Activated CD4-positive, CD25-positive, alpha-beta regulatory T cell treated with anti-CD3 and anti-CD28 coated beads, Interleukin-2, amount 50 U/mL, for 72 hours (primary cell): Measurements from ENCODE around the gene EVL.

Source experiments
- DNase-seq: peaks from one replicate; pipeline ENCODE4 v3.0.0; 2021

Gene EVL

GRCh38 chr14:100111931-100112704 is 46.9 kb downstream of the EVL start:
- DNase-seq, result no peak

GRCh38 chr14:100114109-100114765 is 49.0 kb downstream of the EVL start:
- no peak for DNase-seq

GRCh38 chr14:100115236-100115635 is 50.0 kb downstream of the EVL start:
- no peak for DNase-seq

DNA sequence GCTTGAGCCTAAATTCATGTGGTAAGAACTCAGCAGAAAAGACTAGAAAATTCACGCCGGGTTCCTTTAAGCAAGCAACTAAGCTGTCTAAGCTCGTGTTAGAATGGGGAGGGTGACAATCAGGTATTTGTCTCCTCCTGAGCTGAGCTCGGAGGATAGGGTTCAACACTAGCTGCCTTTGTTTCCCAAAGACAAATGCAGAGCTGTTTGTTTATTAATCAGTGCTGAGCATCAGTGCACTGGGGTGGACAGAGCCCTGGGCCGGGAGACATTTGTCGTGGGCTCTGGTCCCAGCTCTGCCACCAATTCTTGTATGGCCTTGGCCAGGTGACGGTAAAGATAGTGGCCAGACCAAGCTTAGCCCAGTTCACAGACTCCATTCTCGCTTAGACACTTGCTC is 50.5 kb downstream of the EVL start:
- no peak for DNase-seq

- DNase-seq, result no peak
These were observed 50.9 kb downstream of the EVL start for GRCh38 chr14:100116134-100116533.

- DNase-seq, result no peak
These were observed 51.8 kb downstream of the EVL start for GRCh38 chr14:100117026-100117425.

DNA sequence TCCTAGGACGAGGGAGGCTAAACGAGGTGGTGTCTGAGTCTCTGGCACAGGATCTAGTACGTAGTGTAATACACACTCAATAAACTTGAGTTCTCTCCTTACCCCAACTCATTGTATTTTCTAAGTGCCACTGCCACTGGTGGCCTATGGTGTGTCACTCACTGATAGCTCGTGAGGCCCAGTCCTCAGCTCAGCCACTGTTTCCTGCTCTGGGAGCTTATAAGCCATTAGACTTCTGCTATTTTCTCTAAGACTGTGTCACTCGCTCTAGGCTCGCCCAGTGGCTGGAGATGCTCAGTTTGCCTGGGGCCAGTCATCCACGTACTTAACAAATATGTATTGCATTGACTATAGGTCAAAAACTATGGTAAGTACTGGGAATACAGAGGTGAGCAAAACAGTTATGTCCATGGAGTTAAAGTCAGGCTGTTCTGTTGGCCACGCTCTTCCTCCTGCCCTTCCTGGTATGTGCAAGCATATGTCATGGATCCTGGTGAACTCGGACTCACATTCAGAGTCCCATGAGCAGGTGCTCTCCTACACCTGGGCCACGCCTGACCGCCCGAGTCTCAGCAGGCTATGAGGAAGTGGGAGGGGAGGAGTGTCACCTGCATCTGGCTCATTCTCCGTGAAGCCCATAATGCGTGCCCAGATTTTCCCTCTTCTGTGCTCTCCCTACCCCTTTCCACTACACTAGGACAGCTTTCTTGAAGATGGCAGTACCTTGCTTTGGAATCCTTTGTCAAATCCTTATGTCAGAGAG is 52.6 kb downstream of the EVL start:
- DNase-seq, result no peak

GRCh38 chr14:100118396-100119011 is 53.3 kb downstream of the EVL start:
- DNase-seq, result no peak

DNA sequence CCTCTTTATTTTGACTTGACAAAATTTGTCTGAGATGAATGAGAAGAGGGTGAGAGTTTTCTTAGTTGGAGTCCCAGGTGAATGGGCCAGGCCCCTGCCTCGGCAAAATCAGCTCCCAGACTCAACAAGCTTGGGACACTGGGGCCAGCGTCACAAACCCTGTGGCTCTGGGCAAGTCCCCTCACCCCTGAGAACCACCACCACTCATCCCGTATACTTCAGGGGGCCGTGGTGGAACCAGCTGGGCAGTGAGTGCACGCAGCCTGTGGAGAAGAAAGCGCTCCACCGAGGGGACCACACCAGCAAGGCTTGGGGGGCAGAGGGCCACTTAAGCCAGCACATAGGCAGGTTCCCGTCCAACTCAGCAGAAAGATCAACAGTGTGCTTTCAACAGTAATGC is 54.0 kb downstream of the EVL start:
- DNase-seq, result no peak

DNA sequence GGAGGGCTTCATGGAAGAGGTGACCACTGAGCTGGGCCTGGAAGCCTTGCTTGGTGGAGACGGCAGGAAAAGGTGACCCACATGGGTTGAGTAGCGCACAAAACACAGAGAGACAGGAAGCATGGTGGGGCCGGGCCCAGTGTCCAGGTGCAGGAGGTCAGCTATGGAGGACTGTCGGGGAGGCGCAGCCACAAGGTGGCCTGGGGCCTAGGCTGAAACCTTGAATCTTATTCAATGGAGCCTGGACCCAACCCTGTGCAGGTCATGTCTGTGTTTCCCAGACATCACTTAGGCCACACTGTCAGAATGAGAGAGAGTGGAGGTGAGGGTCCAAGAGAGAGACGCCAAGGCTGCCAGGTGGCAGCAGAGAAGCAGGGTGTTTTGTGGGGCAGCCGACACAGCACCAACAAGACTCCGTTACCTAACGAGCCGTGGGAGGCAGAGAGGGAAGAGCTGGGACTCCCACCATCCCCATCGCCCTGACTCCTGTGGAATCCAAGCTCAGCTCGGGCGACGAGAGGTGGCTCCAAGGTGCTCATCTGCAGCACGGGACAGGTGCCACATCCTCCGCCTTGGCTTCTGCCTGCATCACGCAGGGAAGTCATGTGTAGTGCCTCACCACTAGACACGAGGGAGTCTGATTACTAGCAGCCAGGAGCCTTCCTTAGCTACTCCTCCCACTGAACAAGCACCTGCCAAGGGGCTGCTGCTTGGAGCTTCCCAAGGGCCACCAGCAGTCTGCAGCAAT is 55.5 kb downstream of the EVL start:
- DNase-seq, result no peak

- DNase-seq, result no peak
These were observed 56.6 kb downstream of the EVL start for GRCh38 chr14:100121643-100122480.

GRCh38 chr14:100122481-100123223 is 57.4 kb downstream of the EVL start:
- DNase-seq, result no peak

- no peak for DNase-seq
These were observed 58.4 kb downstream of the EVL start for GRCh38 chr14:100123618-100124017.

DNA sequence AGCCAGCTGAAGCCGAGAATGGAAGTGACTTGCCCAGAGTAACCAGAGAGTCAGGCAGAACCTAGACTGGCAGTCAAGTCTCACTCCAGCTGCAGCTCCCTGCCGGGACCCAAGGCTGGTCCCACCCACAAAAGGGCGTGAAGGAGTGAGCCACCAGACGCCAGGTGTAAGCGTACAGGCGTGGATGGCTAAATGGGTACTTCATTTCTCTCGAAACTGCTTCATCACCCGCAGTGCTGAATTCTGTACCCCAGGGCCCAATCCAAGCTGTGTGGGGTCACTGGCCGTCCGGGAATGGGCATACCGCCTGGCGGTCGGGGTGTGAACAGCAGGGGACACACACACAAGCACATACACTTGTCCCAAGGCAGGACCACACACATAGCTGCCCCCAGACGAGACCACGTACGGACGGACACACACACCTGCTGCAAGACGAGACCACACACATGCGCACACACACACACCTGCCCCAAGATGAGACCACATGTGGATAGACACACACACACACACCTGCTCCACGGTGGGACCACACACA is 59.4 kb downstream of the EVL start:
- DNase-seq, result no peak

- DNase-seq, result no peak
These were observed 61.2 kb downstream of the EVL start for GRCh38 chr14:100126401-100126800.

GRCh38 chr14:100127853-100128455 is 62.7 kb downstream of the EVL start:
- DNase-seq, result no peak

DNA sequence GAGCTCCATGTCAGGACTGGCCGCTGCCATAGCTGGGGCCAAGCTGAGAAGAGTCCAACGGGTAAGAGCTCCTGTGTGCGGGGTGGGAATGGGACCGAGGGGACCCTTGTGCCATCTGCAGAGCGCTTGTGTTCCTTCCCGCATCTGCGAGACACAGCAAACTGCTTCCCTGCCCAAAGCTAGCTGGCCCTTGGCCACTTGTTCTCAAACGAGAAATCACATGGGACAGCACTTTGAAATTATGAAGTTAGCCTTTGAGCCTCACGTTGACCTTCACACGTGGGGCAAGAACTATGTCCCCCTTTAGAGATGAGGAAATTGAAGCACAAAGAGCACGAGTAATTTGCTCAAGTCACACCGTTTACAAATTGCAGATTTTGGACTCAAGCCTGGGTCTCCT is 63.5 kb downstream of the EVL start:
- no peak for DNase-seq

GRCh38 chr14:100129161-100129589 is 64.0 kb downstream of the EVL start:
- no peak for DNase-seq

DNA sequence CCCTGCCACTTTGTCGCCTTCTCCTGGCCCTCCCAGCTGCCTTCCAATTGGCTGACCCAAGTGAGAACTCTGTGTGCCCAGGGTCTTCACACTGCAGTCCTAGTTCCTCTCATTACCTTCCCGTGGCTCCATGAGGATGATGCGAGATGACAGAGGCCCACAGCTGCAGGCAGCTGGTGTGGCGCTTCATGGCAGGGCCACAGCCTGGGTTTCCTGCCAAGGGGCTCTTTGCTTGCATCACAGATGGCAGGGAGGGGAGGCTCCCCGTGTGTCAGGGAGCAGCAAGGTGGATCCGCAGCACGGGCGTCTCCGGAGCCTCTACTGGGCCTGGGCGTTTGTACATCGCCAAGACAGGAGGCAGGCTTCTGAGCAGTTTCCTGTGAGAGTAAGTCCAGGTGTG is 65.3 kb downstream of the EVL start:
- no peak for DNase-seq

DNA sequence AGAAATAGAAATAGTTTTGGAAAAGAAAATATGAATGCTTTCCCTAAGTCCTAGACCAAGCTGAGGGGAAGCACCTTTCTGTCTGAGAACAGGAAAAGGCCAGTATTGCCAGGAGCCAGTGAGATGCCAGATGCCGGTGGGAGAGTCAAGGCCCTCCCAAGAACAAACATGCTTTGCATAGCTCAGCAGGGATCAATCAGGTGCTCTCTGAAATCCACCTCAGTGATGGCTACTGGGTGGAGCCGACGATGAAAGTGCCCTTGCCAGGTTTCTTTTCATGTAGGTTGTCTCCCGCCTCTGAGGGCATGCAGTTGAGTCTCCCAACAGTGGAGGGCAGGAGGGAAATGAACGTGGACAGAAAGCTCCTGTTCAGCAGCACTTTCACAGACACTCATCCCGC is 66.0 kb downstream of the EVL start:
- no peak for DNase-seq
